CD4-positive, alpha-beta T cell treated with Interleukin-17A for 1 hour (primary cell): Measurements from ENCODE around the gene MBOAT7.
A peak's percentile ranks its signal among the peaks of the same experiment; 100 is the strongest.

Experiments used
- DNase-seq: peaks from one replicate; pipeline ENCODE4 v3.0.0-alpha.2; 2020

The MBOAT7 gene

DNA sequence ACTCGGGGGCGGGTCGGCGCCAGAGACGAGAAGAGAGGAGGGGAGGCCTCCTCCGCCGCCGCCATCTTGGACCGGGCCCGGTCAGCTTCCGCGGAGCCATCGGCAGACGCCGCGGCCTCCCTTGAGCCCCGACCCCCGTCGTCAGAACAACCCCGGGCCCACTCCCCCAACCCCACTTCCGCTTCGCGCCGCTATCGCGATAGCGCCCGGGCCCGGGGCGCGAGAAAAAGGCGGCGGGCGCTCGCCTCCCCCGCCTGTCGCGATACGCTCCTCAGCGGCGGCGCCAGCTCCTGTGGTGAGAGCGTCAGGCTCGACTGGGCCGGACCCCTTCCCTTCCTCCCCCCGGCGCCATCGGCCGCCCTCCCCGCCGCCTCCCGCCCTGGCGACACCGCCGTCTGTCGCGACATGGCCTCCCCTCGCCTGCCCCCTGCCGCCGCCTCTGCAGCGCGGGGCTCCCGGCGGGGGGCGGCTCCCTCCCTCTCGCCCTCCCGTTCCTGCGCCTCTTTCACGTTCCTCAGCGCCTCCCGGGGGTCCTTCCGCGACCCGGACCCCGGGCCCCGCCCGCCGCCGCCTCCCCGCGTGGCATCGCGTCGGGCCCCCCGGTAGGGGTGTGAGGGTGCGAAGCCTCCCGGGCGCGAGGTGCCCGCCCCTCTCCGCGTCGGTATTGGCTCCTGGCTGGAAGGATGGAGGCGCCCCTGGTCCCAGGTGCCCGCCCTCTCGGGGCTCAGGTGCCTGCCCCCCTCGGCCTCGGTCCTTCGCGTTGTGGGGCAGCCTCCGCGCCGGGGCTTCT, 51.5 kb downstream of the MBOAT7 start, which contains the start of gene CNOT3:
Gene CNOT3 (plus strand): TSS at position 64 of the 790 bp plus-strand sequence. CDS start 5,217 bp downstream, outside the sequence.
- peak; percentile 52 for DNase-seq

DNA sequence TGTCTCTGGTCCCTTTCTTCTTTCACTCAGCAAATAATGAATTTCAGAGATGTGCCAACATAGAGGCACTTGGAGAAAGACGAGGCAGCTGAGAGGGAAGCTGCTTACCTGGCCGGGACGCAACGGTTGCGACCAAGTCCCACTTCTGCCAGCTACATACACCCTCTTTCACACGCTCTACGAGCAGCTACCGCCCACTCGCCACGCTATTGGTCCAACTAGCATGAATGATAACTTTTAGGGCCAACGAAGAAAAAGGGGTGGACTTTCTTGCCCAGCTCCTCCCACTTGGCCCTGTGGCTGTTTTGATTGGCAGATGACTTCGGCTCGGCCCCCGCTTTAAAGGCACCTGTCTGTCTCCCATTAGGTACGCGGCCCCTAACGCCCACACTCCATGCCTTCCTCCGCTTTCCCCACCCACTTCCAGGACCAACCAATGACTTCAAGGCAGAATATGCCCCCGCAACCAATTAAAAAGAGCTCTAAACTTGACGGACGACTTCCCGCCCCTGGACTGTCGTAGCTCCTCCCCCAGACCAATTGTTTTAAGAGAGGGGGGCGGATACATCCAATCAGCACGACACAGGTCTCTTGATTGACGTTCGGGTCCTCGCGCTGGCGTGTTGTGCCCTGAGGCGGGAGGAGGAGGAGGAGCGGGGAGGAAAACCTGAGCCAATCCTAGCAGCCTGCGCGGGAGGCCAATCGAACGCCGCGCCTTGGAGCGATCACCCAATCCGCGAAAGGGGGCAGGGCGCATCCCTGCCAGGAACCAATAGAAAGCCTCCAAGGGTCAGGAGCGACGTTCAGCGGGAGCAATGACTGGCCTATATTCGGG, 52.3 kb downstream of the MBOAT7 start:
- peak; percentile 100 for DNase-seq

GRCh38 chr19:54136086-54136863, 53.1 kb downstream of the MBOAT7 start:
- no peak for DNase-seq

DNA sequence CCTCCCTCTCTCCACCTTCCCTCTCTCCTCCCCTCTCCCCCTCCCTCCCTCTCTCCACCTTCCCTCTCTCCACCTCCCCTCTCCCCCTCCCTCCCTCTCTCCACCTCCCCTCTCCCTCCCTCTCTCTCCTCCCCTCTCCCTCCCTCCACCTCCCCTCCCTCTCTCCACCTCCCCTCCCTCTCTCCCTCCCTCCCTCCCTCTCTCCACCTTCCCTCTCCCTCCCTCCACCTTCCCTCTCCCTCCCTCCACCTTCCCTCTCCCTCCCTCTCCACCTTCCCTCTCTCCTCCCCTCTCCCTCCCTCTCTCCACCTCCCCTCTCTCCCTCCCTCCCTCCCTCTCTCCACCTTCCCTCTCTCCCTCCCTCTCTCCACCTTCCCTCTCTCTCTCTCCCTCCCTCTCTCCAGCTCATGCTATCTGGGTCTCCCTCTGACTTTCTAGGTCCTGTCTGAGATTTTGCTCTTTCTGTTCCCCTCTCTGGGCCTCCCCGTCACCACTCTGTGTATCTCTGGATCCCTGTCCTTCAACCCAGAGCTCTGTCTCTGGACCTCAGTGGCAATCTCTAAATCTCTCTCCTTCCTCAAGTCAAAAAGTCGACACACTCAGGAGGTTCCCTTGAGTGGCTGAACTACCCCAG, 55.3 kb downstream of the MBOAT7 start:
- DNase-seq = no peak

- DNase-seq = no peak
Measured at GRCh38 chr19:54133312-54133956, 55.9 kb downstream of the MBOAT7 start.

- no peak for DNase-seq
Measured at GRCh38 chr19:54129617-54129996, 59.8 kb downstream of the MBOAT7 start.

DNA sequence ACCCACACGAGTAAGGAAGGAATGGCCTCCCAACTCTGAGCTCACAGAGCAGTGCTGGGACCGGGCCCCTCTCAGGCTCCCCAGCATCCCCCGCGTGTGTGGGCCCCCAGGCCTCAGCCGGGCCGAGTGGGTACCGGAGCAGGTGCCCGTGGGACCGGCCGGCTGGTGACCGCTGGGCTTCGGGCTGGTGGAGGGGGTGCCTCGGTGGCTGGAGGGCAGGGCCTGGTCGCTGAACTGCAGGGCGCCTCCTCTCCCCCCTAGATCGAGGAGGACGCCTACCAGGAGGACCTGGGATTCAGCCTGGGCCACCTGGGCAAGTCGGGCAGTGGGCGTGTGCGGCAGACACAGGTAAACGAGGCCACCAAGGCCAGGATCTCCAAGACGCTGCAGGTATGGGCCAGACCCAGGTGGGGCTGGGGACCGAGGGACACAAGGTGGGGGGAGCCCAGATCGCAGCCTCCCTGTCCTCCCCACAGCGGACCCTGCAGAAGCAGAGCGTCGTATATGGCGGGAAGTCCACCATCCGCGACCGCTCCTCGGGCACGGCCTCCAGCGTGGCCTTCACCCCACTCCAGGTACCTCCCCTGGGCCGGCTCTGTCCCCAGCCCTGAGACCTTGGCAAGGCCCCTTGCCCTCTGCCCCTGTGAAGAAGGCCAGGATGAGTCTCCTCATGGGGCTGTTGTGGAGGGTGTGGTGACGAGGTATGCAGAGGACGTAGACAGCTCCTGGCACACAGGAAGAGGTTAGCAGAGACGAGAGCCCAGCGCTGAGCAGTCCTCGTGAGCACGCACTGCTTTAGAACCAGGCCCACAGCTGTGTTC, 60.4 kb downstream of the MBOAT7 start:
- no peak for DNase-seq

GRCh38 chr19:54128441-54128725, 61.0 kb downstream of the MBOAT7 start:
- DNase-seq = no peak

DNA sequence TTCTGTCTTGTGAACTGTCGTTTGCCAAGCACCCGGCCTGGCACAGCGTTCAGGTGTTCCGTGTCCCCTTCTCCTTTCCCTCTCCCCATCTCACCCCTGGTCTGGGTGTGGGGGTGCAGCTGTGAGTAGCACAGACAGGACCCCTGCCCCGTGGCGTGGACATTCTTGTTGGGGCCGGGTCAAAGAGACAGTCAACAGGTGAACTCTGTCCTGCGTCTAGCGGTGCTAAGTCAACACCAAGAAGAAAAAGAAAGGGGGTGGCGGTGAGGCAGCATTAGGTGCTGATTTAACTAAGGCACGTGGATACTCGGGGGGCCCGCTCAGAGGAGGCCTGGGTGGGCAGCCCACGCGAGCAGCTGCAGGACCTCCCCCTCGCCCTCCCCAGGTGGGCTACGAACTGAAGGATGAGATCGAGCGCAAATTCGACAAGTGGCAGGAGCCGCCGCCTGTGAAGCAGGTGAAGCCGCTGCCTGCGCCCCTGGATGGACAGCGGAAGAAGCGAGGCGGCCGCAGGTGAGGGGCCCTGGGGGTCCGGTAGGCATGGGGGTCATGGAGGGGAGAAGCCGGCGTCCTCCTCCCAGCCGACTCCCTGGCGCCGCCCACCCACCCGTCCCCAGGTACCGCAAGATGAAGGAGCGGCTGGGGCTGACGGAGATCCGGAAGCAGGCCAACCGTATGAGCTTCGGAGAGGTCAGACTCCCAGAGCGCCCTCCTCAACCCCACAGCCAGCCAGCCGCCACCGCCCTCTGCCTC, 61.5 kb downstream of the MBOAT7 start:
- DNase-seq = no peak

DNA sequence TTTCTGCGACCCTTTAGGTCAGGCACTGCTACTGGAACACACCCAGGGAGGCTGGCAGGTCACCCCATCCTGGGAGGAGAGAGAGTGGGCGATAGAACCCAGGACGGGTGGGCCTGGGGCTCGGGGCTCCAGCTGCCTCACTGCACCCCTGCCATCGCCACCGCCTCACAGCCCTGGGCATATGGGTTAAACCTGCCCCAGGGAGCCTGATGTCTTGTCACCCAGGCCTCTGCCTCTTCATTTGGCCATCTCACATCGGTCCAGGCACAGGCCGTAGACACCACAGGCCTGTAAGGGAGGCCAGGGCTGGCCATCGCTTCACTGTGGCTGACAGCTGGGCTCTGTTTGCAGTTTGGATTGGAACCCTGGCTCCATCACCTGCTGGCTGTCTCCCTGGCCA, 63.7 kb downstream of the MBOAT7 start:
- no peak for DNase-seq

GRCh38 chr19:54124393-54124792, 65.0 kb downstream of the MBOAT7 start:
- no peak for DNase-seq

GRCh38 chr19:54123682-54124081, 65.7 kb downstream of the MBOAT7 start:
- no peak for DNase-seq
